GM21717 (cell line): ENCODE measurements around the gene MAGI2.
"Not testable (repeated sequence)": the region's sequence is repeated elsewhere in the genome, so short reads cannot be mapped to it uniquely, and the experiment has no call there.

Experiments
- ATAC-seq: cut with Tn5 transposase; IDR thresholded peaks from one replicate; pipeline ENCODE4 v1.9.1; 2021; ENCODE audit warnings: mild to moderate bottlenecking, moderate library complexity; ENCODE audit not compliant: unreplicated experiment

MAGI2 gene

GRCh38 chr7:78587443-78588044 lies 865.9 kb downstream of the MAGI2 start:
- no peak for ATAC-seq

- ATAC-seq = no peak
Measured at GRCh38 chr7:78585980-78586379, 867.5 kb downstream of the MAGI2 start.

DNA sequence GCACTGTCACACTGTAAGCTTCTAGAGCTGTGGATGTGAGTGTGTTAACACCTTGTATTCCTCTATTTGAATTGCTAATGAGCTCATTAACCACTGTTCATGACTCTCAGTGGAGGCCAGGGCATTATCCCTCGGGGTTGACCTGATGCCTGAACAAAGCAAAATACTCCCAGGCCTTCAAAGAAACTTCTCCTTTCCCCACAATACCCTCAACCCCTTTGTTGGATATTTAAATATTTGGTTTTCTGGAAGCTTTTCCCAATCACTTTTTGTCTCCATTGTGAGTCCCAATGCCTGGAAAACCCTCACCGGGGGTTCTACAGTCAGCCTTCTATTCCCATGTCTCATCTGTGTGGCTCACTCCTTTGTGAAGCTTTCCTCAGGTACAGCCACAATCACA lies 874.8 kb downstream of the MAGI2 start:
- ATAC-seq = no peak

GRCh38 chr7:78577174-78577952 lies 876.1 kb downstream of the MAGI2 start:
- not testable (repeated sequence) for ATAC-seq

DNA sequence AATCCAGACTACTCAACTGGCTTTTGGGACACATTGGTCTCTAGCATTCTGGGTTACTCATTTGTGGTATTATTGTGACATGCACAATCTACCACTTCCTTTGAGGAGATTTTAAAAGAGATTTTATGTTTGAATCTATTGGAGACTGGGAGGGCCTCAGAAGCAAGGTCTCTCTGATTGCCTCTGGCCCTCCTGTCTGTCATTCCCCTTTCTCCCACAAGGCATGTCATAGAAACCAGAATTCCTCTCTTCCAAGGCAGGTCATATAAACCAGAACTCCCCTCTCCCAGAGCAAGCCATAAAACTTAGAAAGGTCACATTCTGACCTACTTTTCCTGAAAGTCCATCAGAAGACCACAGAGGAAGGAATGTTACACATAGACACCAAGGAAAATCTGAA lies 877.2 kb downstream of the MAGI2 start:
- ATAC-seq = no peak

DNA sequence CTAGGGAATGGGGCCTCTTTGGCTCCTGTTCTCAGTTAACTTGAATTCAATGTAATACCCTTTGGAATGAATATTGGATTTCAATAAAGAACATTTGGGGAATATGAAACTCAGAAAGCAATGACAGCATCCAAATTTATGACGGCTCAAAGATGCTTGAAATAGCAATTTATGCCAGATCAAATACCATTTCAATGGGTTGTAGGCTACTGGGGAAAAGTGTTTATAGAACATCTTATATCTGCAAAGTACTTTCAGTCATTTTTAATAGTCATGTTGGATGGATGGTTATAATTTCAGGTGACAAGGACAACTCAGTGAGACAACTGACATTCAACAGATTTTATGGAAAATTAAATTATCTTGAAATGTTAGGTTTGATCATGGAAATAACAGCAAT lies 882.2 kb downstream of the MAGI2 start:
- no peak for ATAC-seq

GRCh38 chr7:78568690-78569089 lies 884.8 kb downstream of the MAGI2 start:
- ATAC-seq = no peak

GRCh38 chr7:78567836-78568235 lies 885.6 kb downstream of the MAGI2 start:
- no peak for ATAC-seq

GRCh38 chr7:78565784-78566183 lies 887.7 kb downstream of the MAGI2 start:
- ATAC-seq = no peak

GRCh38 chr7:78563191-78563590 lies 890.3 kb downstream of the MAGI2 start:
- ATAC-seq = no peak

GRCh38 chr7:78562191-78562590 lies 891.3 kb downstream of the MAGI2 start:
- ATAC-seq = no peak

- ATAC-seq = no peak
Measured at GRCh38 chr7:78558566-78558965, 894.9 kb downstream of the MAGI2 start.

GRCh38 chr7:78543976-78544375 lies 909.5 kb downstream of the MAGI2 start:
- no peak for ATAC-seq

DNA sequence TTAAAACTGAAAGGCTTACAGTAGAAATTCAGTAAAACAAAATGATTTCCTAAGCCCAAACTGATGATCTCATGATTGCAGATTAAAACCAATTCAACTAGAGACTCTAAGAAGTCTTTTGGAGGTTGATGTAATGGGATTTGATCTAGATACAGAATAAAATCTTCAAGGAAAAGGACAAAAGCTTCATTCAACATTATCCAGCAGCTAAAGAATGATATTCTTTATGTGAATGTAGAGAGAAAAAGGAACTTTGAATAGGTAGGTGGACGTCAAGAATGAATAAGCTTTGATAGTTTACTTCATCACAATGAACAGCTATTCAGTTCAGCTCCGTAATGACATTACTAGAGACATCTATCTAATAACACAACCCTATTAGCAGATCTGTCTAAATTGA lies 910.5 kb downstream of the MAGI2 start:
- no peak for ATAC-seq

DNA sequence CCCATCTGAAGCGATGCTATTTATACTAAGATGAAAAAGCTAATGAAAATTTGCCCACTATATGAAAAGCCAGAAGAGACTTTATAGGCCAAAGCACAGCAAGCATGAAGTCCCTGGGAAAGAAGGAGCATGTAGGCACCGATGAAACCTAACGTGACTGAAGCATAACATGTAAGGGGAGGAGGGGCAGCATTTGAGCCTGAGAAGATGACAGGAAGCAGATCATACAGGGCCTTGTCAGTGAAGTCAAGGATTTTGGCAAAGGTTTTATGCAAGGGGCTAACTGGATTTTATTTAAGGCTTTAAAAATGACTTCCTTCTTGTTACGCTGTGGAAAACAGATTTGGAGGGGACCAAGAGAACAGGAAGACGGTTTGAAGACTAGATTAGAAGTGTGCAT lies 910.9 kb downstream of the MAGI2 start:
- ATAC-seq = no peak

DNA sequence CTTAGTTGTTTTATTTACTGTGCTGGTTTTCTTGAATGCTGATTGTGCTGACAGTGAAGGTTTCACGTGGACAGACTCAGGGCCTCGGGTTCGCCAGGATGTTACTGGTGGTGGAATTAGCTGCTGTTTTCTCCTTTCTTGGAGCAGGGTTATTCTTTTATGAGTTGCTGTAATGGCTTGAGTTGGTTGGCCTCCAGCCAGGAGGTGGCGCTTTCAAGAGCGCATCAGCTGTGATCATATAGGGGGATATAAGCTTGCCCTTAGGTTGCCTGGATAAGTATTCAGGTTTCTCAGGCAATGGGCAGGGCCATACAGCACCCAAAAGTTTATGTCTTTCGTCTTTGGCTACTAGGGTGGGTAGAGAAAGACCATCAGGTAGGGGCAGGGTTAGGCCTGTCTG lies 913.6 kb downstream of the MAGI2 start:
- no peak for ATAC-seq

- ATAC-seq = no peak
Measured at GRCh38 chr7:78535655-78536054, 917.8 kb downstream of the MAGI2 start.

DNA sequence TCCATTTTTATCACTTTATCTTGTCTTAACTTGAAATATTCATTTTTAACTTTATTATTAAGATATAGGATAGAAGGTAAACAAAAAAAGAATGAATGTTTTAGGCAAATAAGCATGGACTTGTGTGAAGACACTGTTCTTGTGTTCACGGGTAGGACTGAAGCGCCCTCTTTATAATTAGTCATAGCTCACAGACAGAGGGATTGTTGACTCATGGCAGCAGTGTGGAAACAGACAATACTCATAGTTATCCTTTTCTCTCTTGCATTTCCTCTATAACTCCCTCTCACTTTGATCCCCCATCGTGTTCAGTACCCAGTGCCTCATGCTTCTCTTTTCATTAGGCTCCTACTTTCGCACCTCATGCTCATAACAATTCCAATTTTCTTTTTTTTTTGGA lies 923.1 kb downstream of the MAGI2 start:
- no peak for ATAC-seq

GRCh38 chr7:78529392-78529791 lies 924.1 kb downstream of the MAGI2 start:
- ATAC-seq = no peak

DNA sequence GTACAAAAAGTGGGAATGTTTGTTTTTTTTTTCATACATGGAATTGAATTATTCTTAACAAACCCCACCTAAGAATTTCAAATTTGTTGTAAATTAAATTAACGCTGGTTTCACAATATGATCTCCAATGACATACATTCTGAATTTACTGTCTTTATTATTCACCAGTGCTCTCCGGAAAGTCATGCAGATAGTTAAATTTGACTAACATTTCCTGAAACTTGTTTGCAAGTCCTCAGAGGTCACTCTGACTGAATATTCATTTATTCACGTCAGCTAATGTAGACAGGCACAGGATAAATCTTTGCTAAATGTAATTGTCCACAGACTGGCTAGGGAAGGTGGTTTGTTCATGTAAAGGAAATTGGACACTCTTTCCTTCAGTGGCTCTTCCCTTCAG lies 924.5 kb downstream of the MAGI2 start:
- ATAC-seq = no peak

GRCh38 chr7:78523930-78524329 lies 929.5 kb downstream of the MAGI2 start:
- no peak for ATAC-seq

GRCh38 chr7:78521961-78522360 lies 931.5 kb downstream of the MAGI2 start:
- ATAC-seq = no peak

DNA sequence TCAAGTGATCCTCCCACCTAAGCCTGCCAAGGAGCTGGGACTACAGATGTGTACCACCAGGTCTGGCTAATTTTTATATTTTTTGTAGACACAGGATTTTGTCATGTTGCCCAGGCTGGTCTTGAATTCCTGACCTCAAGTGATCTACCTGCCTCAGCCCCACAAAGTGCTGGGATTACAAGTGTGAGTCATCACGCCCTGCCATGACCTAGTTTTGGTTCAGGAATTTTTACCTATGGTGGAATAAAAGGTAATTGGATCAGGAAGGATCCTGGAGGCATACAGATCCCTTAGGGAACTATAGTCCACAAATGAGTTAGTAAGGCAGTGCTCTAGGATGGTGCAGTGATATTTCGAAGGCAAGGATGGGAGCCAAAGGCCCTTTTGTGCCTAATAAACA lies 937.0 kb downstream of the MAGI2 start:
- ATAC-seq = no peak
